Measurements from ENCODE around the gene ZNF626. TPM values are rescaled to one million over a fixed set of nuclear protein-coding genes. Genes with fewer than 3 reads are reported as not detected.
A peak's percentile ranks its signal among the peaks of the same experiment; 100 is the strongest.
"Not testable (repeated sequence)": the region's sequence is repeated elsewhere in the genome, so short reads cannot be mapped to it uniquely, and the experiment has no call there.

The ZNF626 gene
- 19.6 TPM for polyA plus RNA-seq (2013, experiment 1 of 4)
- polyA plus RNA-seq (2013, experiment 2 of 4): 21.0 TPM
- 14.9 TPM for polyA plus RNA-seq (2013, experiment 3 of 4)
- polyA plus RNA-seq (2013, experiment 4 of 4): 16.5 TPM

DNA sequence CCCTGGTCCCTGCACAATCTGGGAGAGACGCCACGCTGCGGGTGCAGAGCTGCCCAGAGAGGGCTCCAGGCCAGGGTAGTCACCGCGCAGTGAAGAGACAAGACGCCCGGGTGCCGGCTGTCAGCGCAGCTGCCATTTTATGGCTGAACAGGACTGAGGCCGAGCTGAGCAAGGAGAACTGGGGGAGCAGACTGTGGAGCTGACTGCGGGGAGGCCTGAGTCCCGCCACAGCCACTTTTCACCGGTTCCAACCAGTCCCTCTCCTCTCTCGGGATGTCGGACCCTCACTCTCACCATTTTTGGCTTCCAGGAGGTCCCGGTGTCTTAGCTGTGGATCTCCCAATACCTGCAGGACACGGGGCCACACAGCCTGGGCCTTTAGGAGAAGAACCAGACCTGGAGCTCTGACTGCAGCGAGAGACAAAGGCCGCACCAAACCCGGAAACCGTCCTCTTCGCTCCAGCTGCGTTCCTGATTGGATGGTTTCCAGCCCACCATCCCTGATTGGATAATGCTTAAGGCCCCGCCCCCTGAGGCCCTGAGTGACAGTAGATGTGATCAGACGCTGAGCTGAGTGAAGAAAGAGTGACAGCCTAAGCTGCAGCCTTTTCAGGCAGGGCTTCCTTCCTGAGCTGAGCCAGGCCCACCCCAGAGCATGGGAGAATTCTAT is at the start of gene ZNF626:
Gene ZNF626 (minus strand): TSS at position 422 of the 670 bp plus-strand sequence. CDS start 125 bp downstream, at position 297.
- Histone ChIP-seq H3K4me1 (ENCODE audit: control insufficient read depth, insufficient read depth, low read length) (no peaks in the 10 kb centered on the region), H3K27me3 (ENCODE audit: control insufficient read depth, insufficient read depth, low read length, poor library complexity, severe bottlenecking) (no peaks in the 10 kb centered on the region), H3K4me3 (ENCODE audit: insufficient read depth, low read depth, low read length) (peak within 1 kb of the TSS; percentile 78), H3K9me3 (ENCODE audit: control insufficient read depth, low read length) (no peaks in the 10 kb centered on the region), H3K27ac (ENCODE audit: insufficient read depth, low read depth, low read length, poor library complexity, severe bottlenecking) (peak within 1 kb of the TSS; percentile 98), H3K36me3 (ENCODE audit: control insufficient read depth, insufficient read depth, low read length) (peaks cover 28% of the 10 kb centered on the region)
- 6% methylated on average over 25 of the region's 25 CpGs for WGBS, 2 experiments

DNA sequence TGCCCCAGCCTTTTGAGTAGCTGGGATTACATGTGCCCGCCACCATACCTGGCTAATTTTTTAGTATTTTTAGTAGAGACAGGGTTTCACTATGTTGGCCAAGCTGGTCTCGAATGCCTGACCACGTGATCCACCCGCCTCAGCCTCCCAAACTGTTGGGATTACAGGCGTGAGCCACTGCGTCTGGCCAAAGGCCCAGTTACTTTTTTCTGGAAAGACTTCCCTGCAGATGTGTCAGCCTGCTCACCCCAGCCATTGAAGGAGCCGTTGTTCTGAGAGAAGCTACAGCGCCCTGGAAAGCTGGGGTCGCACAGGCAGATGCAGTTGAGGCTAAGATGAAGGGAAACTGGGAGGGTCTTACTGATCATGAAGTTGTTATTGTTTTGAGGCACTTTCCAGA is 7.9 kb upstream of the ZNF626 start:
- H3K4me1 ChIP-seq (ENCODE audit: control insufficient read depth, insufficient read depth, low read length): no peaks in the 10 kb centered on the region
- 87 to 92% methylated on average over 9 of the region's 9 CpGs for WGBS, 2 experiments
- H3K4me3 ChIP-seq (ENCODE audit: insufficient read depth, low read depth, low read length): no peak overlapping the region
- no peaks in the 10 kb centered on the region for H3K36me3 ChIP-seq (ENCODE audit: control insufficient read depth, insufficient read depth, low read length)
- no peak overlapping the region for H3K27ac ChIP-seq (ENCODE audit: insufficient read depth, low read depth, low read length, poor library complexity, severe bottlenecking)
- H3K27me3 ChIP-seq (ENCODE audit: control insufficient read depth, insufficient read depth, low read length, poor library complexity, severe bottlenecking): no peaks in the 10 kb centered on the region
- H3K9me3 ChIP-seq (ENCODE audit: control insufficient read depth, low read length): no peaks in the 10 kb centered on the region

DNA sequence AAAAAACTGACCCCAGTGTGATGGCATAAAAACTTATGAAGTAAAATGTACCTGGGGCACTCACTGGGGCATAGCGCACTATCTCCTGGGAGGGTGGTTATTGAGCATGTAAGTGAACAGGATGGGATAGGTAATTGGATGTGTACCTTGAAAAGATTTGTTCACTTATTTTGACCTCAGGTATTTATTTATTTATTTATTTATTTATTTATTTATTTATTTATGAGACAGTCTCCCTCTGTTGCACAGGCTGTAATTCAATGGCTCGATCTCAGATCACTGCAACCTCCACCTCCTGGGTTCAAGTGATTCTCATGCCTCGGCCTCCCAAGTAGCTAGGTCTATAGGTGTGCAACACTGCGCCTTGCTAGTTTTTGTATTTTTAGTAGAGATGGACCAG is 5.9 kb upstream of the ZNF626 start:
- WGBS, 2 experiments: 92 to 94% methylated on average over 4 of the region's 4 CpGs

DNA sequence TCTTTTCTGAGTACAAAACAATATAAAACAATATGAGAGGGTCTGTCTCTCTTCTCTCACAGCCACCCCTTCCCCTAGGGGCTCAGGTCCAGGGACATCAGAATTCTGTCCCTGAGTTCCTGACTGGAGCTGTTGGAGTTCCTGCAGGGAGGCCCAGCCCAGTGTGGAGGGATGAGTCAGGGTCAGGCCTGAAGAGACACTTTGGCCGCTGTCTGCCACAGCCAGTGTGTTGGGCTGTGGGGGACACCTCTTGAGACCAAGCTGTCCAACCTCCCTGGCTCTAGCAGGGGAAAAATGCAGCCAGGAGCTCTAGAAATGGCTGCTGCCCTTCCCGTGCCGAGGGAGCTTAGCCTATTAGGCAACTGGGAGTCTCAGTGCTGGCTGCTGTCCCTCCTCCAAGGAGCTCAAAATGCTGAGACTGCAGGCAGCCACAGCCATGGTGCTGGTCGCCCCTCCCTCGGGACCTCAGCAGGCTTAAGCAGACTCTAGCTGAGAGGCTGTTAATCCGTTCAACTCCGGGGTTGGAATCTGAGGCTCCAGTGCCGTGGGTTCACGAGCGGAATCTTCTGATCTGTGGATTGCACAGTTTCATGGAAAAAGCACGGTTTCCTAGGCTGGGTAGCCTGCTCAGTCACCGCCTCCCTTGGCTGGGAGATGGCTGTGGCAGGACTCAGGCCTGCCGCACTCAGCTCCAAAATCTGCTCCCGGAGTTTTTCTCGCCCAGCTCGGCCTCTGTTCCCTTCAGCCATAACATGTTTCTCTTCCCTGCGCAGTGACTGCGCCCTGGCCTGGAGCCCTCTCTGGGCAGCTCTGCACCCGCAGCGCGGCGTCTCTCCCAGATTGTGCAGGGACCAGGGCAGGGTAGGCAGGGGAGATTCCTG is 3.8 kb upstream of the ZNF626 start:
- Histone ChIP-seq H3K4me3 (ENCODE audit: insufficient read depth, low read depth, low read length) (no peak overlapping the region), H3K27me3 (ENCODE audit: control insufficient read depth, insufficient read depth, low read length, poor library complexity, severe bottlenecking) (no peaks in the 10 kb centered on the region), H3K27ac (ENCODE audit: insufficient read depth, low read depth, low read length, poor library complexity, severe bottlenecking) (no peak overlapping the region), H3K36me3 (ENCODE audit: control insufficient read depth, insufficient read depth, low read length) (no peaks in the 10 kb centered on the region), H3K9me3 (ENCODE audit: control insufficient read depth, low read length) (no peaks in the 10 kb centered on the region), H3K4me1 (ENCODE audit: control insufficient read depth, insufficient read depth, low read length) (no peaks in the 10 kb centered on the region)
- WGBS, 2 experiments: 73 to 82% methylated on average over 22 of the region's 22 CpGs

More for the DNA sequence above, 5.9 kb upstream of the ZNF626 start:
- Histone ChIP-seq H3K36me3 (ENCODE audit: control insufficient read depth, insufficient read depth, low read length) (no peaks in the 10 kb centered on the region), H3K9me3 (ENCODE audit: control insufficient read depth, low read length) (no peaks in the 10 kb centered on the region), H3K4me3 (ENCODE audit: insufficient read depth, low read depth, low read length) (no peak overlapping the region), H3K27me3 (ENCODE audit: control insufficient read depth, insufficient read depth, low read length, poor library complexity, severe bottlenecking) (no peaks in the 10 kb centered on the region), H3K27ac (ENCODE audit: insufficient read depth, low read depth, low read length, poor library complexity, severe bottlenecking) (no peak overlapping the region), H3K4me1 (ENCODE audit: control insufficient read depth, insufficient read depth, low read length) (no peaks in the 10 kb centered on the region)

DNA sequence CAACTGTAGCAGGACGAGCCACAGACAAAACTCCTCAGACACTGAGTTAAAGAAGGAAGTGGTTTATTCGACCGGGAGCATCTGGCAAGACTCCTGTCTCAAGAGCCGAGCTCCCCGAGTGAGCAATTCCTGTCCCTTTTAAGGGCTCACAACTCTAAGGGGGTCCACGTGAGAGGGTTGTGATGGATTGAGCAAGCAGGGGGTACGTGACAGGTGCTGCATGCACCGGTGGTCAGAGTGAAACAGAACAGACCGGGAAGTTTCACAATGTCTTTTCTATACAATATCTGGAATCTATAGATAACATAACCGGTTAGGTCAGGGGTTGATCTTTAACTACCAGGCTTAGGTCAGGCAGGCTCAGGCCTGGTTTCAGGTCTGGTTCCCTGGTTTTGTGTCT is 3.1 kb upstream of the ZNF626 start:
- not testable (repeated sequence) for H3K4me1 ChIP-seq (ENCODE audit: control insufficient read depth, insufficient read depth, low read length); H3K27ac ChIP-seq (ENCODE audit: insufficient read depth, low read depth, low read length, poor library complexity, severe bottlenecking); H3K36me3 ChIP-seq (ENCODE audit: control insufficient read depth, insufficient read depth, low read length); H3K4me3 ChIP-seq (ENCODE audit: insufficient read depth, low read depth, low read length); H3K9me3 ChIP-seq (ENCODE audit: control insufficient read depth, low read length); H3K27me3 ChIP-seq (ENCODE audit: control insufficient read depth, insufficient read depth, low read length, poor library complexity, severe bottlenecking)
- WGBS, 2 experiments: 92 to 93% methylated on average over 10 of the region's 10 CpGs

DNA sequence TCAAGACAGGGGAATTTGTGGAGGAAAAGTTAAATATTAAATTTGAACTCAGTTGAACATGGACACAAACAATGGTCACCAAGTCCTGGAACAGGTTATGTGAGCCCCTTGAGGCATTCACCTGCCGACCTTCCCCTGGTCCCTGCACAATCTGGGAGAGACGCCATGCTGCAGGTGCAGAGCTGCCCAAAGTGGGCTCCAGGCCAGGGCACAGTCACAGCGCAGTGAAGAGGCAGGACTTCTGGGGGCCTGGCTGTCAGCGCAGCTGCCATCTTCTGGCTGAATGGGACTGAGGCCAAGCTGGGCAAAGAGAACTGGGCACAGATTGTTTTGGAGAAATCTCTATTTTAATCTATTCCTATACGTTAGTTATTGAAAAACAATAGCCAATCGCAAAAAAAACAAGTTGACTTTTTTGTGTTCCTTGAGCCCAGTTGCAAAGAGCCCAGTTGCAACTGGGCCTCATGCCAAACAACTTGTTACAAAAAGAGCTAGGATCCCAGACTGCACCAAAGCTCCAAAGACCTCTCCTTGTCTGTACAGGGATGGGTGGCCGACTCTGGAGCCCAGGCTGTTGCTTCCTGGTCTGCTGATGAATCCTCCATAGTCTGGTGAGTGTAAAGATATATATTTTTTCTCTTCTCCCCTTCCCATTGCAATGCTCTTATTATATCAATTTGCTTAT is 1.2 kb upstream of the ZNF626 start:
- peaks cover 18% of the 10 kb centered on the region for H3K36me3 ChIP-seq (ENCODE audit: control insufficient read depth, insufficient read depth, low read length)
- no peaks in the 10 kb centered on the region for H3K4me1 ChIP-seq (ENCODE audit: control insufficient read depth, insufficient read depth, low read length)

DNA sequence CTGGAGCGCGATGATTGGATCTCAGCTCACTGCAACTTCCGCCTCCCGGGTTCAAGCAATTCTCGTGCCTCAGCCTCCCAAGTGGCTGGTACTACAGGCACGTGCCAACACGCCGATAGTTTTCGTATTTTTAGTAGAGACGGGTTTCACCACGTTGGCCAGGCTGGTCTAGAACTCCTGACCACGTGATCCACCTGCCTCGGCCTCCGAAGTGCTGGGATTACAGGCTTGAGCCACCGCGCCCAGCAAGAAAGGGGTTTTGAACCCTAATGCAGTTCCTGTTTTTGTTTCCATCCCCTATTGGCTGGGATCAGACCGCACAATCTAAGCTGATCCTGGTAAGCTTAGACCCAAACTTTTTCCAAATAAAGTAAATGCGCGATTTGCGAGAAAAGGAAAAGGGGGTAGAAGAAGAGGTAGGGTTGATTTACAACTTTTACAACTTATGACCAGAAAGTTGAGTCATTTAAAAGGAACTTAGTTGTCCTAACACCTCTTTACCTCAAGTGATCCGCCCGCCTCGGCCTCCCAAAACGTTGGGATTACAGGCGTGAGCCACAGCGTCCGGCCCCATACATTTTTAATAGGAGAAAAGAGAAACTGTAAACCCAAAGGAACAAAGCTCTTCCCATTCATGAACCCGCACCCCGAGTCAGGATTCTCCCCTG is 764 bp downstream of the ZNF626 start:
- no peaks in the 10 kb centered on the region for H3K27me3 ChIP-seq (ENCODE audit: control insufficient read depth, insufficient read depth, low read length, poor library complexity, severe bottlenecking)
- WGBS, 2 experiments: 27 to 30% methylated on average over 26 to 29 of the region's 29 CpGs
- peak overlapping the region; percentile 98 for H3K27ac ChIP-seq (ENCODE audit: insufficient read depth, low read depth, low read length, poor library complexity, severe bottlenecking)
- peaks cover 28% of the 10 kb centered on the region for H3K36me3 ChIP-seq (ENCODE audit: control insufficient read depth, insufficient read depth, low read length)
- peak overlapping the region; percentile 78 for H3K4me3 ChIP-seq (ENCODE audit: insufficient read depth, low read depth, low read length)
- no peaks in the 10 kb centered on the region for H3K9me3 ChIP-seq (ENCODE audit: control insufficient read depth, low read length)
- no peaks in the 10 kb centered on the region for H3K4me1 ChIP-seq (ENCODE audit: control insufficient read depth, insufficient read depth, low read length)

More for the DNA sequence above, 1.2 kb upstream of the ZNF626 start:
- WGBS, 2 experiments: 93 to 94% methylated on average over 6 to 7 of the region's 7 CpGs
- Histone ChIP-seq H3K27ac (ENCODE audit: insufficient read depth, low read depth, low read length, poor library complexity, severe bottlenecking) (no peak overlapping the region), H3K9me3 (ENCODE audit: control insufficient read depth, low read length) (no peaks in the 10 kb centered on the region), H3K27me3 (ENCODE audit: control insufficient read depth, insufficient read depth, low read length, poor library complexity, severe bottlenecking) (no peaks in the 10 kb centered on the region), H3K4me3 (ENCODE audit: insufficient read depth, low read depth, low read length) (no peak overlapping the region)

DNA sequence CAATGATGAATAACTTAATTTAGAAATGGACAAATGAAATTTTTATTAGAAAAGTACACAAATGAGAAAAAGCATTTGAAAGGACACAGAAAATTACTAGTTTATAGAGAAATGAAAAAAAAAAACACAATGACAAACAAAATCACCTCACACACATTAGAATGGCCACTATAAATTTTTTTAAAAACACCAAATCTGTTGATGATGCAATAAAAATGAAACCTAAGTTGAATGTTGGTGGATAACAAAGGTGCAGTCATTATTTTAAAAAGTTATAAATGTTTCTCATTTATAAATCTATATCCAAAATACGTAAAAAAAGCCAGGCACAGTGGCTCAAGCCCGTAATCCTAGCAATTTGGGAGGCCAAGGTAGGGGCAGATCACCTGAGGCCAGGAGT is 20.8 kb downstream of the ZNF626 start:
- Histone ChIP-seq H3K27me3 (ENCODE audit: control insufficient read depth, insufficient read depth, low read length, poor library complexity, severe bottlenecking) (no peaks in the 10 kb centered on the region), H3K36me3 (ENCODE audit: control insufficient read depth, insufficient read depth, low read length) (peaks cover 58% of the 10 kb centered on the region), H3K4me3 (ENCODE audit: insufficient read depth, low read depth, low read length) (no peak overlapping the region), H3K4me1 (ENCODE audit: control insufficient read depth, insufficient read depth, low read length) (no peaks in the 10 kb centered on the region), H3K27ac (ENCODE audit: insufficient read depth, low read depth, low read length, poor library complexity, severe bottlenecking) (no peak overlapping the region), H3K9me3 (ENCODE audit: control insufficient read depth, low read length) (peaks cover 11% of the 10 kb centered on the region)
- WGBS, 2 experiments: 90 to 98% methylated on average over 2 of the region's 2 CpGs

DNA sequence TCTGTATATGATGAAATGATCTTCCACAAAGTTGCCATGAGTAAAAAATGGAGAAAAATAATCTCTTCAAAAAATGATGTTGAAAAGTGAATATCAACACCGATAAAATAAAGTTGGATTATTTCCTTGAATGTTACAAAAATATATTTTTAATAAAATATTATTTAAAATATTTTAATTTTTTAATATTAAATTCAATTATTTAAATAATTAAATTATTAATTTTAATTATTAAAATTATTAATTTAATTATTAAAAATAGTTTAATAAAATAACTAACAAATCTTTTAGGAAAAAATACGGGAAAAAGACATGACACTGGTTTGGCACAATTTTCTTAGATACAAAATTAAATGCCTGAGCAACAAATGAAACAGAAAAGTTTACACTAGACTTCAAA is 21.3 kb downstream of the ZNF626 start:
- Histone ChIP-seq H3K36me3 (ENCODE audit: control insufficient read depth, insufficient read depth, low read length) (peaks cover 63% of the 10 kb centered on the region), H3K4me3 (ENCODE audit: insufficient read depth, low read depth, low read length) (no peak overlapping the region), H3K9me3 (ENCODE audit: control insufficient read depth, low read length) (peaks cover 11% of the 10 kb centered on the region), H3K27ac (ENCODE audit: insufficient read depth, low read depth, low read length, poor library complexity, severe bottlenecking) (no peak overlapping the region), H3K4me1 (ENCODE audit: control insufficient read depth, insufficient read depth, low read length) (no peaks in the 10 kb centered on the region), H3K27me3 (ENCODE audit: control insufficient read depth, insufficient read depth, low read length, poor library complexity, severe bottlenecking) (no peaks in the 10 kb centered on the region)
- 86 to 100% methylated on average over 1 of the region's 2 CpGs for WGBS, 2 experiments

Data from ectodermal cell (in vitro differentiated cells).